ENCODE results near the gene PHRF1.

DNA sequence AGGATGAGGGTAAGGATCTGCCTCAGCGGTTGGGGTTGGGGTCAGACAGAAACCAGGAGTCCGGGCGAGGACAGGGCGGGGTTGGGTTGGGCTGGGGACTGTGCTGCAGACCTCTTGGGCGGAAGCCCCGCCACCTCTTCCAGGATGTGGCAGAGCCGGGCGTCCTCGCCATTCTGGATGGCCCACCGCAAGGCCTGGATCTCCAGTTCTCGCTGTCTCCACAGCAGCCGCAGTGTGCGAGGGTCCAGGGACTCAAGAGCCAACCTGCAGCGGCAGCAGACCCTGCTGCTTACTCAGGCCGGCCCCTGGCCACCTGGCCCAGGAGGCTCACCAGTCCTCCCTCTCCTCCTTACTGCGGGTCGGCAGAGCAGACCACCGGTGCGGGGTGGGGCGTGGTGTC lies 17.8 kb upstream of the PHRF1 start:
- TF ChIP-seq CTCF (IDR thresholded peaks at IDR 0.05) (no peak), POLR2A (IDR thresholded peaks at IDR 0.05) (no peak)
